WTC11 (cell line): ENCODE measurements around the gene IPPK.

ENCODE experiments used
- CREB1 ChIP-seq: sonication (generic); formaldehyde crosslinking; IDR thresholded peaks from 2 replicates; pipeline ENCODE4 v1.8.0; 2023; ENCODE audit warnings: mild to moderate bottlenecking, missing genetic modification reagents
- IRF1 ChIP-seq: sonication (generic); formaldehyde crosslinking; IDR thresholded peaks from 2 replicates; pipeline ENCODE4 v1.8.0; 2023; ENCODE audit warnings: missing genetic modification reagents
- USF2 ChIP-seq: sonication (generic); formaldehyde crosslinking; IDR thresholded peaks from 2 replicates; pipeline ENCODE4 v1.8.1; 2023; ENCODE audit warnings: mild to moderate bottlenecking, missing genetic modification reagents, moderate library complexity
- TF ChIP-seq, protein P1 (sequence below): fragments of 200-600 bp; IDR thresholded peaks from 2 replicates; pipeline ENCODE4 v1.8.0; 2022; ENCODE audit warnings: antibody characterized with exemption
- TF ChIP-seq, protein P2 (sequence below): sonication (generic); formaldehyde crosslinking; IDR thresholded peaks from 2 replicates; pipeline ENCODE4 v1.8.1; 2022; ENCODE audit warnings: mild to moderate bottlenecking, missing genetic modification reagents, moderate library complexity, borderline replicate concordance

DNA sequence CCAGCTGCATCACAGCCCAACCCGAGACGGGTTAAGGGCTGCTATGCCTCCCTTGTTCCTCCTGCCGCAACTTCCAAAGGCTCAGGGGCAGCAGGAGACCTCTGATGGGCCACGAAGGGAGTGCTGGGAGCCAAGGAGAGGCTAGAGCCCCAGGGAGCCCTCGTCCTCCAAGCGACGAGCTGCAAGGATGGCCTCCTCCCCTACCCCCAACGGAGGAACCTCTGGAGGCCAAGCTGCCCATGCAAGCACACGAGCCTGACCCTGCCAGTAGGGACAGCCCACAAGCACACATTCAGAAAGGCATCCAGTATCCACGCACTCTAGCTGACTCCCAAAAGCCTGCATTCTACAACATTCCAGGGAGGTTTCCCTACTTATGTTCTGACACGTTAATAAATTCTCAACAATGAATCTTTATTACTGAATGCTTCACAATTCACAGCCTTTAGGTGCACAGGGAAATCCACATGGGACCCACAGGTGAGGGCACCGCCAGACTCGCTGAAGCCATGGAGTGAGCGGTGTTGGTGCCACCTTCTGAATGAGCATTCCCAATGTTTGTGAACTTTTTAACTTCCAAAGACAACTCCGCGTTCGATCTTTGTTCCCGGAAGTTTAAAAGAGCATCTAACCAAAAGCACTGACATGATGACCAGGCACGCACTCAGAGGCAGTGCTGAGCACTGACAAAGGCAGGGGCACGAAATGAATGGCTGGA is 28.7 kb downstream of the IPPK start:
- TF ChIP-seq IRF1 (CRISPR knock-in tag) (no peak), CREB1 (CRISPR knock-in tag) (no peak), USF2 (no peak)
- TF ChIP-seq, protein P1, sequence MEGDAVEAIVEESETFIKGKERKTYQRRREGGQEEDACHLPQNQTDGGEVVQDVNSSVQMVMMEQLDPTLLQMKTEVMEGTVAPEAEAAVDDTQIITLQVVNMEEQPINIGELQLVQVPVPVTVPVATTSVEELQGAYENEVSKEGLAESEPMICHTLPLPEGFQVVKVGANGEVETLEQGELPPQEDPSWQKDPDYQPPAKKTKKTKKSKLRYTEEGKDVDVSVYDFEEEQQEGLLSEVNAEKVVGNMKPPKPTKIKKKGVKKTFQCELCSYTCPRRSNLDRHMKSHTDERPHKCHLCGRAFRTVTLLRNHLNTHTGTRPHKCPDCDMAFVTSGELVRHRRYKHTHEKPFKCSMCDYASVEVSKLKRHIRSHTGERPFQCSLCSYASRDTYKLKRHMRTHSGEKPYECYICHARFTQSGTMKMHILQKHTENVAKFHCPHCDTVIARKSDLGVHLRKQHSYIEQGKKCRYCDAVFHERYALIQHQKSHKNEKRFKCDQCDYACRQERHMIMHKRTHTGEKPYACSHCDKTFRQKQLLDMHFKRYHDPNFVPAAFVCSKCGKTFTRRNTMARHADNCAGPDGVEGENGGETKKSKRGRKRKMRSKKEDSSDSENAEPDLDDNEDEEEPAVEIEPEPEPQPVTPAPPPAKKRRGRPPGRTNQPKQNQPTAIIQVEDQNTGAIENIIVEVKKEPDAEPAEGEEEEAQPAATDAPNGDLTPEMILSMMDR = no peak
- TF ChIP-seq, protein P2, sequence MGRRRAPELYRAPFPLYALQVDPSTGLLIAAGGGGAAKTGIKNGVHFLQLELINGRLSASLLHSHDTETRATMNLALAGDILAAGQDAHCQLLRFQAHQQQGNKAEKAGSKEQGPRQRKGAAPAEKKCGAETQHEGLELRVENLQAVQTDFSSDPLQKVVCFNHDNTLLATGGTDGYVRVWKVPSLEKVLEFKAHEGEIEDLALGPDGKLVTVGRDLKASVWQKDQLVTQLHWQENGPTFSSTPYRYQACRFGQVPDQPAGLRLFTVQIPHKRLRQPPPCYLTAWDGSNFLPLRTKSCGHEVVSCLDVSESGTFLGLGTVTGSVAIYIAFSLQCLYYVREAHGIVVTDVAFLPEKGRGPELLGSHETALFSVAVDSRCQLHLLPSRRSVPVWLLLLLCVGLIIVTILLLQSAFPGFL (CRISPR knock-in tag) = no peak
